ENCODE results near the gene DAAM1. TPM values are rescaled to one million over a fixed set of nuclear protein-coding genes. Genes with fewer than 3 reads are reported as not detected.

The DAAM1 gene
- total RNA-seq (10 to 100 TPM; 13.0 to 37.4 (median 27.1) TPM), polyA plus RNA-seq (10 to 100 TPM in 2 of 3 donors, 1 to 10 TPM in 1; 7.4 to 19.5 (median 13.9) TPM)
- long read RNA-seq, donor 1, partial matches to known transcripts, result 0 of 1 reads
- long read RNA-seq, donor 1, other reads (novel, unspliced or antisense), result 0 of 1 reads
- long read RNA-seq, donor 2, partial matches to known transcripts, result 0 of 3 reads
- long read RNA-seq, donor 2, other reads (novel, unspliced or antisense), result 0 of 3 reads
- long read RNA-seq, donor 3, partial matches to known transcripts, result 0 of 7 reads
- long read RNA-seq, donor 3, other reads (novel, unspliced or antisense), result 0 of 7 reads
- long read RNA-seq, donor 4, partial matches to known transcripts, result 9 of 12 reads
- long read RNA-seq, donor 4, other reads (novel, unspliced or antisense), result 1 of 12 reads
- long read RNA-seq, donor 5, full-length matches to known transcripts, result 5 of 8 reads
- long read RNA-seq, donor 5, partial matches to known transcripts, result 2 of 8 reads
- long read RNA-seq, donor 5, other reads (novel, unspliced or antisense), result 1 of 8 reads
- long read RNA-seq, donor 6, partial matches to known transcripts, result 11 of 20 reads
- long read RNA-seq, donor 6, other reads (novel, unspliced or antisense), result 5 of 20 reads
- long read RNA-seq, donor 7, result 0 reads
- long read RNA-seq, donor 8, partial matches to known transcripts, result 0 of 3 reads
- long read RNA-seq, donor 8, other reads (novel, unspliced or antisense), result 0 of 3 reads
- long read RNA-seq, donor 9, partial matches to known transcripts, result 0 of 3 reads
- long read RNA-seq, donor 9, other reads (novel, unspliced or antisense), result 0 of 3 reads
- long read RNA-seq, donor 10, partial matches to known transcripts, result 0 of 2 reads
- long read RNA-seq, donor 10, other reads (novel, unspliced or antisense), result 0 of 2 reads

DNA sequence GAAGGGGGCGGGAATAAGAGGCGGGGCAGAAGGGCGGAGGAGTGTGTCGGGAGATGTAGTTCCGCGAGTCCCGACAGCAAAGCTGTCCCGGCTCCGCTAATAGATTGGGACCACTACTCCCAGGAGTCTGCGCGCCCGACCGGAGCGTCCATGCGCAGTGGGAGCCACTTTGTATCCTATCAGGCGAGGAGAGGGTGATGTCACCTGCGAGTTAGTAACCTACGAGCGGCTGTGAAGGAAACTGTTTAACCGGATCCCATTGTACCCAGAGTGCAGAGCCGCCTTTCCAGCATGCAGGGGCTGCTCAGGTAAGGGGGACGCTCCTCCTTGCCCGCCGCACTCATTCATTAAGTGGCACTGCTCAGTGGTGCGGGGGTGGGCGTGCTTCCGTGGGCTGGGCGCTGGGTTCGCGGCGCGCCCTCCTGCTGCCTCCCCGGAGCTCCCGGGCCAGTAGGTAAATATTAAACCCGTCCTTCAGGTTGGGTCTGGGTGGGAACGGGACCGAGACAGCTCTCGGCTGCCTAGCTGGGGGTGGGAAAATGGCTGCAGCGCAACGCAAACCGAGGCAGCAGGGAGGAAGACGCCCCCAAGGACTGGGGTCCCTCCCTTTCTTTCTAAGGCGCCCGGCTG, at the start of gene DAAM1:
Gene DAAM1 (plus strand): TSS at position 207 of the 630 bp plus-strand sequence. CDS start 74,811 bp downstream, outside the sequence.
- Histone ChIP-seq H3K4me3 (peak within 1 kb of the TSS; percentile 83 to 95 (median 91)), H3K9me3 (replicated peaks in 1 of 3) (no peaks in the 10 kb centered on the region), H3K36me3 (replicated peaks in 1 of 2) (no peaks in the 10 kb centered on the region), H3K27ac (peak within 1 kb of the TSS; percentile 82 to 99 (median 95)), H3K4me1 (replicated peaks in 1 of 2) (peaks cover 9 to 19% of the 10 kb centered on the region in 2 donors), H3K27me3 (no peaks in the 10 kb centered on the region)
- WGBS, 4 donors, result 0% methylated on average over 5 to 44 of the region's 44 CpGs
- TF ChIP-seq, protein P1, sequence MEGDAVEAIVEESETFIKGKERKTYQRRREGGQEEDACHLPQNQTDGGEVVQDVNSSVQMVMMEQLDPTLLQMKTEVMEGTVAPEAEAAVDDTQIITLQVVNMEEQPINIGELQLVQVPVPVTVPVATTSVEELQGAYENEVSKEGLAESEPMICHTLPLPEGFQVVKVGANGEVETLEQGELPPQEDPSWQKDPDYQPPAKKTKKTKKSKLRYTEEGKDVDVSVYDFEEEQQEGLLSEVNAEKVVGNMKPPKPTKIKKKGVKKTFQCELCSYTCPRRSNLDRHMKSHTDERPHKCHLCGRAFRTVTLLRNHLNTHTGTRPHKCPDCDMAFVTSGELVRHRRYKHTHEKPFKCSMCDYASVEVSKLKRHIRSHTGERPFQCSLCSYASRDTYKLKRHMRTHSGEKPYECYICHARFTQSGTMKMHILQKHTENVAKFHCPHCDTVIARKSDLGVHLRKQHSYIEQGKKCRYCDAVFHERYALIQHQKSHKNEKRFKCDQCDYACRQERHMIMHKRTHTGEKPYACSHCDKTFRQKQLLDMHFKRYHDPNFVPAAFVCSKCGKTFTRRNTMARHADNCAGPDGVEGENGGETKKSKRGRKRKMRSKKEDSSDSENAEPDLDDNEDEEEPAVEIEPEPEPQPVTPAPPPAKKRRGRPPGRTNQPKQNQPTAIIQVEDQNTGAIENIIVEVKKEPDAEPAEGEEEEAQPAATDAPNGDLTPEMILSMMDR (IDR thresholded peaks at IDR 0.05), result peak in 2 of 6 experiments; percentile 7 to 11
- TF ChIP-seq POLR2A (IDR thresholded peaks at IDR 0.05), result peak; percentile 88 to 99
- intact Hi-C loops (cut with DNase I), result no loop called here
- DNase-seq, result peak; percentile 96 to 99 (median 99)

DNA sequence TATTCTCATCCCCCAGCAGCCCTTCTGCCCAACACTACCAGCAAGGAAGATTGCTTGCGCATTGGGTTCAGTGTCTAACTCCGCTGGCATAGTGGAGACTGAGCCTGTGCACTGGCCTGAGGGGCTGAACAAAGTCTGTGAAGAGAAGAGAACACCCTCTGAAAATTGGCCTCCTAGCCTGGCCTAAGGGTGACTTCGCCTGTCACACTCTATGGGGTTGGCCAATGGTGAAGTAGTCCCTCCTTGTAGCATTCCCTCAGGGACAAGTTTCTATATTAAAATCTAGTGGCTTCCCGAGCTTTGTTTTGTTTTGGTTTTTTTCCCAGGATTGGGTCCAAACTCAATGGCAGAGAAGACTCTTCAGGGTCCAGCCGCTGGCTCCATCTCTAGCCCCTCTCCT, 49.1 kb upstream of the DAAM1 start:
- no peaks in the 10 kb centered on the region for H3K4me1 ChIP-seq (replicated peaks in 1 of 2)
- no peaks in the 10 kb centered on the region for H3K36me3 ChIP-seq (replicated peaks in 1 of 2)
- H3K4me3 ChIP-seq, result no peak overlapping the region
- no peak for DNase-seq
- intact Hi-C loops (cut with DNase I), result loop anchor here in 1 of 2 donors (5.0 kb wide), 1 partner anchor 303 kb away; no protein-coding TSS in a partner anchor
- no peak for TF ChIP-seq POLR2A (IDR thresholded peaks at IDR 0.05)
- TF ChIP-seq, protein P1 (IDR thresholded peaks at IDR 0.05), result no peak
- H3K27ac ChIP-seq, result no peak overlapping the region
- 88 to 91% (median 89%) methylated on average over 5 of the region's 5 CpGs for WGBS, 4 donors
- no peaks in the 10 kb centered on the region for H3K27me3 ChIP-seq
- H3K9me3 ChIP-seq (replicated peaks in 1 of 3), result no peaks in the 10 kb centered on the region

DNA sequence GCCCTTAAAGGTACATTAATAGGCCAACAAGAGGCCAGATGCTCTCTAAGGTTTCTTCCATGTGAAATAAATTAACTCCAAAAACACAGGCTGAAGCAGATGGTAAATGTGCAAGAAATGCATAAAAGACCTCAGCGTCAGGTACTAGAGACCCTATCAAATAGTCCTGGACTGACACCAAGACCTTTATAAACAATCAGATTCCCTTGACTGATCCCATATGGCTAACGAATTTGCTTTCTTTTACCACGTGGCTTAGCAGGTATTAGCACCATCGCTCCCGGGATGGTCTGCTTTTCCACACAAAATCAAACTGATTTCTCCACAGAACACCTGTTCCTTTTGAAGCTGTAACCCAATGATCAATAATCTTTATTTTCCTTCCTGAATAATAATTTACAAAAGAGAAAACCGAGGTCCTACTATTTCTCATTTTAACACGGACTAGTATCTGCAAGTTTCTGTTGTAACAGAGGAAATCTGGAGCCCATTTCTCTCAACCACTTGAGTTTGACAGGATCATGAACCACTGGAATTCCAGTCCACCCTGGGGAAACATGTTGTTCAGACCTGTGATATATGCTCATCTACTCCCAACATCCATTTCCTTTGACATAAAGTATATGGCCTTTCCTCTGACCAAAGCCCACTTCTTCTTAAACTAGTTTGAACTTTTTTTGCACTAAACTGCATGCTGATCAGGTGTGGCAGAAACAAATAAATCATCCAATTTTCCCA, 48.2 kb upstream of the DAAM1 start:
- no peak for DNase-seq
- H3K4me1 ChIP-seq (replicated peaks in 1 of 2), result no peaks in the 10 kb centered on the region
- H3K9me3 ChIP-seq (replicated peaks in 1 of 3), result no peaks in the 10 kb centered on the region
- H3K27ac ChIP-seq, result no peak overlapping the region
- intact Hi-C loops (cut with DNase I), result no loop called here
- H3K27me3 ChIP-seq, result no peaks in the 10 kb centered on the region
- H3K4me3 ChIP-seq, result no peak overlapping the region
- H3K36me3 ChIP-seq (replicated peaks in 1 of 2), result no peaks in the 10 kb centered on the region
- 80 to 83% (median 80%) methylated on average over 7 of the region's 7 CpGs for WGBS, 4 donors
- TF ChIP-seq POLR2A (IDR thresholded peaks at IDR 0.05), result no peak
- TF ChIP-seq, protein P1 (IDR thresholded peaks at IDR 0.05), result no peak
